NCI-H226 (cell line): ENCODE results near the gene TEC.
"Not testable (repeated sequence)": the region's sequence is repeated elsewhere in the genome, so short reads cannot be mapped to it uniquely, and the experiment has no call there.

Experiments used
- DNase-seq: peaks from one replicate; pipeline ENCODE4 v3.0.0-alpha.2; 2015

Gene TEC

GRCh38 chr4:48193921-48194468 lies 75.6 kb downstream of the TEC start:
- no peak for DNase-seq

GRCh38 chr4:48193096-48193836 lies 76.4 kb downstream of the TEC start:
- DNase-seq = no peak

- no peak for DNase-seq
Observed at GRCh38 chr4:48191758-48192157, 77.9 kb downstream of the TEC start.

DNA sequence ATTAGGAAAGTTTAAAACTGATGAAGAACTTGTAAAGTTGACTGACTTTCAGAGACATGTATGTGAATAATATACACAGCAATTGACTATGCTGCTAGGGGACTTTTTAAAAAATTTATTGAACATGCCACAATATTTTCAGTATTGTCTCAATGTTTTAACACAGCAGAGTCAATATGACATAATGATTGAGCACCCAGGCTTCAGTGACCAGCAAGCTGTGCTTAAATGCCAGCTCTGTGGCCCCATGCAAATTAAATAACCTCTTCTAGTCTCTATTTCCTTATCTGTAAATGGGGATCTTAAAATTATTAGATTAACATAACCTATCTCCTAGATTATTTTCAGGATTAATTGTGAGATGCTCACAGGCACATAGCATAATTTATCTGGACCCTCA lies 78.8 kb downstream of the TEC start:
- DNase-seq = no peak

GRCh38 chr4:48189731-48190130 lies 79.9 kb downstream of the TEC start:
- no peak for DNase-seq

DNA sequence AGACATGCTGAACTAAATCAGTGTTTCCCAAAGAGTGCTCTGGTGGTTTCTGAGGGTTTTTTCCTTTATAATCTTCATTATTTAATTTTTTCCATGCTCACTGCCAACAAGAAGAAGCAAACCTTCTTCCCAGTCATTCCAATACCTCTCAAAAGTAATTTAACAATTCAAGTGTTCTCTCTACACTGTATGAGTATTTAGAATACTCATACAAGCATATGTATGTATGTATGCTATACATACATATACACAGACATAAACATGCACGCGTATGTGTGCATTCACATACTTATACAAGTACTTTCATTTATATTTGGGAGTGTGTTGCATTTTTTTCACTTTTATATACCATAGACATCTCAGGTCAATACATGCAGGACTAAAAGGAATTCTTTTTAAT lies 81.2 kb downstream of the TEC start:
- DNase-seq = no peak

- DNase-seq = no peak
Observed at GRCh38 chr4:48187813-48188212, 81.8 kb downstream of the TEC start.

DNA sequence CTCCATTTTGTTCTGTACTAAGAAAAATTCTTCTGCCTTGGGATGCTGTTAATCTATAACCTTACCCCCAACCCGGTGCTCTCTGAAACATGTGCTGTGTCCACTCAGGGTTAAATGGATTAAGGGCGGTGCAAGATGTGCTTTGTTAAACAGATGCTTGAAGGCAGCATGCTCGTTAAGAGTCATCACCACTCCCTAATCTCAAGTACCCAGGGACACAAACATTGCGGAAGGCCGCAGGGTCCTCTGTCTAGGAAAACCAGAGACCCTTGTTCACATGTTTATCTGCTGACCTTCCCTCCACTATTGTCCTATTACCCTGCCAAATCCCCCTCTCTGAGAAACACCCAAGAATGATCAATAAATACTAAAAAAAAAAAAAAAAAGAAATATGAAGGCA lies 82.6 kb downstream of the TEC start:
- DNase-seq = not testable (repeated sequence)

- not testable (repeated sequence) for DNase-seq
Observed at GRCh38 chr4:48186394-48186793, 83.2 kb downstream of the TEC start.

- DNase-seq = no peak
Observed at GRCh38 chr4:48184882-48185281, 84.8 kb downstream of the TEC start.

- no peak for DNase-seq
Observed at GRCh38 chr4:48180234-48180633, 89.4 kb downstream of the TEC start.

GRCh38 chr4:48178931-48179330 lies 90.7 kb downstream of the TEC start:
- DNase-seq = no peak

- DNase-seq = no peak
Observed at GRCh38 chr4:48175806-48176205, 93.8 kb downstream of the TEC start.

- DNase-seq = peak; percentile 3
Observed at GRCh38 chr4:48175328-48175727, 94.3 kb downstream of the TEC start.

GRCh38 chr4:48173056-48173991 lies 96.3 kb downstream of the TEC start:
- DNase-seq = peak; percentile 84

DNA sequence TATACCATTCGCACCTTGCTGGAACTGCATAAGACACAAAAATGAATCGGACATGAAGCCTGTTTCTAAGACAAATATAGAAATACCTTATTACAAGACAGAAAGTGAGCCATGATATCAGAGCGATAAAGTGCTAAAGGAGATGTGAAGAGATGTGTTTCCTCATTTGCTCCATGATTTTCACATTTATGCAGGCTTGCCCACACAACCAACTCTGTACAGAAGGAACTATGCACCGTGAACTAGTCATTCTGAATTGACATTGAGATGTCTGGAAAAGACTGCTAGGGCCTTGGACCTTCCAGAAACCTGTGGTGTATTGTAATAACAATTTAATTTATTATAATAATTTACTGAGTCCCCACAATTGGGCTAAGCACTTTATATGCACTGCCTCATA lies 97.0 kb downstream of the TEC start:
- DNase-seq = no peak

DNA sequence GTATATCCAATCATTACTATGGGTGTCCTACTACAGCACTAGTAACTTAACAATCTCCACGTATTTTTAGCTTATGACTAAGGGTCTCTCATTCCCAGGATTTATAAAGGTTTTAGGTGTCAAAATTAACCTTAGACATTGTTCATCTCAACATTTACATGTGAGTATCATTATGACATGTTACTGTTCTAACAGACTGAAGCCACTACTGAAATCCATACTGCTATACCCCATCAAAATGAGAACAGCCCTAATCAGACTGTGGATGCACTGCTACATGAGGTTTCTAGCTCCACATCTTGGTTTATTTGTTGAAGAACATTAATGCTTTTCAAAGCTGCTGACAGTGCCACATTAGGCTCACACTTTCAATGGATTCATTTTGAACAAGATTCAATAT lies 100.0 kb downstream of the TEC start:
- DNase-seq = no peak

- DNase-seq = peak; percentile 9
Observed at GRCh38 chr4:48167538-48168263, 101.9 kb downstream of the TEC start.

DNA sequence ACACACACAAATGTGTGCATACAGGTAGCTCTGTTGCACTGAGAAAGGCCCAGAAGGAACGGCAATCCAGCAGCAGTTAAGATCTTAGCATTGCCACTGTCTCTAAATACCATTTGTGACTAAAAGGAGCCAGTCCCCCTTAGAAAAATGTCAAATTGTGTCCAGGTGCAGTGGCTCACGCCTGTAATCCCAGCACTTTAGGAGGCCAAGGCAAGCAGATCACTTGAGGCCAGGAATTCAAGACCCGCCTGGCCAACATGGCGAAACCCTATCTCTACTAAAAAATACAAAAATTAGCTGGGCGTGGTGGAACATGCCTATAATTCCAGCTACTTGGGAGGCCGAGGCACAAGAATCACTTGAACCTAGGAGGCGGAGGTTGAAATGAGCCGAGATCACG lies 105.1 kb downstream of the TEC start:
- not testable (repeated sequence) for DNase-seq

GRCh38 chr4:48163746-48164145 lies 105.9 kb downstream of the TEC start:
- no peak for DNase-seq

GRCh38 chr4:48162162-48162561 lies 107.5 kb downstream of the TEC start:
- DNase-seq = peak; percentile 65

DNA sequence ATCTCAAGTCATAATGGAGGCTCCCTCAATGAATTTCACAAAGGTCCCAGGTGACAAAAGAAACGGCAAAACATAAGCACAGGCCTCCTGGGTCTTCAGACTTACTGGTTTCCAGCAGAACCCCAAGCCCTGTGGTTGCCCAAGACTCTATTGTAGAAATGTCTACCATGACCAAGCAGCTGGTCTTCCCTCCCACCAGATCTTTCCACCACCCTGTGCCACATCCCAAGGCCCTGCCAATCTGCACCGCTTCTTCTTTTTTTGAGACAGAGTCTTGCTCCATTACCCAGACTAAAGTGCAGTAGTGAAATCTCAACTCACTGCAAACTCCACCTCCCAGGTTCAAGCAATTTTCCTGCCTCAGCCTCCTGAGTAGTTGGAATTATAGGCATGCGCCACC lies 112.4 kb downstream of the TEC start:
- no peak for DNase-seq

GRCh38 chr4:48156423-48156822 lies 113.2 kb downstream of the TEC start:
- DNase-seq = no peak
